Lower lobe of right lung (tissue), 2 donors: Measurements from ENCODE around the gene PHF21B. TPM values are rescaled to one million over a fixed set of nuclear protein-coding genes. Genes with fewer than 3 reads are reported as not detected.

Experiments used
- ATAC-seq, 2 donors: fragments of 200-7000 bp; cut with Tn5 transposase; one replicate each; pipeline ENCODE4 v1.9.1; 2020 to 2022; ENCODE audit warnings: mild to moderate bottlenecking in 2 of 2, moderate library complexity in 2 of 2
- DNase-seq: peaks from one replicate; pipeline ENCODE4 v3.0.0-alpha.2; 2020
- H3K27ac ChIP-seq: fragments of 200-600 bp; one replicate; pipeline ENCODE4 v1.8.0; 2022
- H3K27me3 ChIP-seq: fragments of 200-600 bp; one replicate; pipeline ENCODE4 v1.8.0; 2022; ENCODE audit warnings: low read depth
- H3K36me3 ChIP-seq: fragments of 200-600 bp; one replicate; pipeline ENCODE4 v1.8.0; 2022; ENCODE audit warnings: mild to moderate bottlenecking
- H3K4me1 ChIP-seq: fragments of 200-600 bp; one replicate; pipeline ENCODE4 v1.8.0; 2022
- H3K4me3 ChIP-seq: fragments of 200-600 bp; one replicate; pipeline ENCODE4 v1.8.0; 2022; ENCODE audit warnings: mild to moderate bottlenecking
- H3K9me3 ChIP-seq: fragments of 200-600 bp; one replicate; pipeline ENCODE4 v1.8.0; 2022
- CTCF ChIP-seq: fragments of 200-600 bp; IDR thresholded peaks from one replicate; pipeline ENCODE4 v1.8.0; 2022; ENCODE audit warnings: antibody characterized with exemption, mild to moderate bottlenecking
- intact Hi-C: fragments of 100-400 bp; cut with DNase I; formaldehyde crosslinking; loops from one replicate; pipeline ENCODE4 v1.11.0; 2022
- total RNA-seq: library from RNA; stranded (reverse); fragmentation: NEBNext Ultra II Directional; extraction: Animal tissue kit (Norgen Biotek cat#: 25700); gene quantifications from one replicate; pipeline ENCODE4 v1.2.1, GENCODE V29; 2021
- donor health status: DM: no; HTN: yes; CAD: no; lungs with severe emphysema.

PHF21B gene
- total RNA-seq, 1 donor from 2014 or later, result not detected

GRCh38 chr22:44870021-44870420 is 139.8 kb downstream of the PHF21B start:
- Histone ChIP-seq H3K9me3 (no peaks in the 10 kb centered on the region), H3K36me3 (no peaks in the 10 kb centered on the region), H3K4me1 (no peaks in the 10 kb centered on the region), H3K4me3 (no peak overlapping the region), H3K27ac (no peak overlapping the region), H3K27me3 (peaks cover 5% of the 10 kb centered on the region)
- intact Hi-C loops, result no loop called here
- no peak for ATAC-seq
- TF ChIP-seq CTCF, result no peak
- DNase-seq, result no peak

GRCh38 chr22:44869196-44869595 is 140.6 kb downstream of the PHF21B start:
- H3K27me3 ChIP-seq, result peaks cover 5% of the 10 kb centered on the region
- no peak for ATAC-seq
- no peak for DNase-seq
- H3K9me3 ChIP-seq, result no peaks in the 10 kb centered on the region
- no peak overlapping the region for H3K27ac ChIP-seq
- TF ChIP-seq CTCF, result no peak
- H3K4me3 ChIP-seq, result no peak overlapping the region
- no peaks in the 10 kb centered on the region for H3K4me1 ChIP-seq
- H3K36me3 ChIP-seq, result no peaks in the 10 kb centered on the region
- intact Hi-C loops, result no loop called here

- Histone ChIP-seq H3K9me3 (no peaks in the 10 kb centered on the region), H3K4me1 (no peaks in the 10 kb centered on the region), H3K4me3 (no peak overlapping the region), H3K27ac (no peak overlapping the region), H3K27me3 (no peaks in the 10 kb centered on the region), H3K36me3 (no peaks in the 10 kb centered on the region)
- DNase-seq, result no peak
- no peak for TF ChIP-seq CTCF
- intact Hi-C loops, result no loop called here
- no peak for ATAC-seq
These were observed 144.4 kb downstream of the PHF21B start for GRCh38 chr22:44865193-44866057.

GRCh38 chr22:44862981-44863860 is 146.6 kb downstream of the PHF21B start:
- H3K4me3 ChIP-seq, result no peak overlapping the region
- H3K4me1 ChIP-seq, result no peaks in the 10 kb centered on the region
- H3K36me3 ChIP-seq, result no peaks in the 10 kb centered on the region
- ATAC-seq (no peak), DNase-seq (no peak)
- no peaks in the 10 kb centered on the region for H3K9me3 ChIP-seq
- no peak overlapping the region for H3K27ac ChIP-seq
- TF ChIP-seq CTCF, result no peak
- H3K27me3 ChIP-seq, result no peaks in the 10 kb centered on the region
- intact Hi-C loops, result no loop called here

- no peak overlapping the region for H3K27ac ChIP-seq
- intact Hi-C loops, result no loop called here
- DNase-seq, result no peak
- TF ChIP-seq CTCF, result no peak
- no peak overlapping the region for H3K4me3 ChIP-seq
- H3K9me3 ChIP-seq, result no peaks in the 10 kb centered on the region
- no peaks in the 10 kb centered on the region for H3K27me3 ChIP-seq
- ATAC-seq, result no peak
- no peaks in the 10 kb centered on the region for H3K4me1 ChIP-seq
- no peaks in the 10 kb centered on the region for H3K36me3 ChIP-seq
These were observed 147.5 kb downstream of the PHF21B start for GRCh38 chr22:44862281-44862680.
